Effector memory CD8-positive, alpha-beta T cell (primary cell): ENCODE measurements around the gene RBMS3.

Experiments used
- ATAC-seq: fragments of 150-1000 bp; cut with Tn5 transposase; replicated peaks from 2 replicates; pipeline ENCODE4 v1.10.0; 2021; ENCODE audit warnings: mild to moderate bottlenecking, moderate library complexity
- DNase-seq, 3 experiments: peaks; one replicate each; pipeline ENCODE4 v3.0.0; 2021
- H3K27ac Mint-ChIP-seq, 2 donors: one replicate each; pipeline ENCODE4 v1.8.0; 2022; ENCODE audit warnings: mild to moderate bottlenecking in 2 of 2, mixed read lengths in 2 of 2, moderate library complexity in 2 of 2
- H3K27me3 Mint-ChIP-seq, 2 donors: one replicate each; pipeline ENCODE4 v1.8.0; 2022; ENCODE audit warnings: mixed read lengths in 2 of 2
- H3K36me3 Mint-ChIP-seq: one replicate; pipeline ENCODE4 v1.8.0; 2022; ENCODE audit warnings: mild to moderate bottlenecking, moderate library complexity, mixed read lengths; ENCODE audit not compliant: insufficient read depth
- H3K4me1 Mint-ChIP-seq, 2 donors: one replicate each; pipeline ENCODE4 v1.8.0; 2022; ENCODE audit warnings: low read depth in 2 of 2, mixed read lengths in 2 of 2
- H3K4me3 Mint-ChIP-seq, 2 donors: one replicate each; pipeline ENCODE4 v1.8.0; 2022; ENCODE audit warnings: mild to moderate bottlenecking in 2 of 2, mixed read lengths in 2 of 2, moderate library complexity in 2 of 2
- H3K9me3 Mint-ChIP-seq, 2 donors: one replicate each; pipeline ENCODE4 v1.8.0; 2022; ENCODE audit warnings: mixed read lengths in 2 of 2

The RBMS3 gene

GRCh38 chr3:29973763-29974162 is 692.9 kb downstream of the RBMS3 start:
- ATAC-seq = no peak
- Mint-ChIP-seq H3K4me3 (no peak overlapping the region), H3K27ac (no peak overlapping the region)

GRCh38 chr3:29976871-29977270 is 696.0 kb downstream of the RBMS3 start:
- H3K4me3 Mint-ChIP-seq = no peak overlapping the region
- DNase-seq (no peak), ATAC-seq (no peak)
- no peaks in the 10 kb centered on the region for H3K4me1 Mint-ChIP-seq
- peaks cover 0 to 2% of the 10 kb centered on the region in 2 donors for H3K9me3 Mint-ChIP-seq
- H3K36me3 Mint-ChIP-seq = no peaks in the 10 kb centered on the region
- H3K27ac Mint-ChIP-seq = no peak overlapping the region
- no peaks in the 10 kb centered on the region for H3K27me3 Mint-ChIP-seq

More at GRCh38 chr3:29973763-29974162, 692.9 kb downstream of the RBMS3 start:
- Mint-ChIP-seq H3K36me3 (no peaks in the 10 kb centered on the region), H3K9me3 (peaks cover 0 to 3% of the 10 kb centered on the region in 2 donors), H3K27me3 (peaks cover 0 to under 1% of the 10 kb centered on the region in 2 donors), H3K4me1 (no peaks in the 10 kb centered on the region)
- DNase-seq = no peak

GRCh38 chr3:29977360-29977759 is 696.5 kb downstream of the RBMS3 start:
- H3K9me3 Mint-ChIP-seq = peaks cover 4 to 6% of the 10 kb centered on the region in 2 donors
- no peak overlapping the region for H3K4me3 Mint-ChIP-seq
- H3K4me1 Mint-ChIP-seq = no peaks in the 10 kb centered on the region
- H3K36me3 Mint-ChIP-seq = no peaks in the 10 kb centered on the region
- DNase-seq = no peak
- H3K27ac Mint-ChIP-seq = no peak overlapping the region
- no peak for ATAC-seq
- H3K27me3 Mint-ChIP-seq = peaks cover 0 to 4% of the 10 kb centered on the region in 2 donors

- ATAC-seq (no peak), DNase-seq (no peak)
- H3K4me3 Mint-ChIP-seq = no peak overlapping the region
- H3K27me3 Mint-ChIP-seq = peaks cover 0 to 7% of the 10 kb centered on the region in 2 donors
- no peak overlapping the region for H3K27ac Mint-ChIP-seq
- H3K36me3 Mint-ChIP-seq = no peaks in the 10 kb centered on the region
- H3K4me1 Mint-ChIP-seq = no peaks in the 10 kb centered on the region
- peaks cover 7 to 11% of the 10 kb centered on the region in 2 donors for H3K9me3 Mint-ChIP-seq
Measured at GRCh38 chr3:29978036-29978435, 697.2 kb downstream of the RBMS3 start.

GRCh38 chr3:29991198-29991597 is 710.3 kb downstream of the RBMS3 start:
- H3K27ac Mint-ChIP-seq = no peak overlapping the region
- no peak for ATAC-seq
- no peak overlapping the region for H3K4me3 Mint-ChIP-seq
- DNase-seq = no peak
- peaks cover 3% of the 10 kb centered on the region for H3K36me3 Mint-ChIP-seq
- H3K9me3 Mint-ChIP-seq = peaks cover 0 to 2% of the 10 kb centered on the region in 2 donors
- no peaks in the 10 kb centered on the region for H3K4me1 Mint-ChIP-seq
- H3K27me3 Mint-ChIP-seq = peaks cover 6 to 27% of the 10 kb centered on the region in 2 donors

GRCh38 chr3:30002797-30003196 is 721.9 kb downstream of the RBMS3 start:
- Mint-ChIP-seq H3K4me3 (no peak overlapping the region), H3K36me3 (no peaks in the 10 kb centered on the region), H3K27ac (no peak overlapping the region), H3K27me3 (peaks cover 0 to 6% of the 10 kb centered on the region in 2 donors), H3K9me3 (no peaks in the 10 kb centered on the region), H3K4me1 (no peaks in the 10 kb centered on the region)
- ATAC-seq (no peak), DNase-seq (no peak)

- Mint-ChIP-seq H3K27me3 (peaks cover 0 to 6% of the 10 kb centered on the region in 2 donors), H3K4me1 (no peaks in the 10 kb centered on the region), H3K9me3 (no peaks in the 10 kb centered on the region), H3K4me3 (no peak overlapping the region), H3K36me3 (no peaks in the 10 kb centered on the region), H3K27ac (no peak overlapping the region)
- ATAC-seq (no peak), DNase-seq (no peak)
Measured at GRCh38 chr3:30003741-30004140, 722.9 kb downstream of the RBMS3 start.

GRCh38 chr3:30004481-30004880 is 723.6 kb downstream of the RBMS3 start:
- Mint-ChIP-seq H3K27ac (no peak overlapping the region), H3K4me3 (no peak overlapping the region), H3K9me3 (no peaks in the 10 kb centered on the region), H3K27me3 (peaks cover 0 to 6% of the 10 kb centered on the region in 2 donors), H3K36me3 (no peaks in the 10 kb centered on the region), H3K4me1 (no peaks in the 10 kb centered on the region)
- ATAC-seq (no peak), DNase-seq (no peak)

- peaks cover under 1 to 11% of the 10 kb centered on the region in 2 donors for H3K27me3 Mint-ChIP-seq
- no peaks in the 10 kb centered on the region for H3K36me3 Mint-ChIP-seq
- no peaks in the 10 kb centered on the region for H3K9me3 Mint-ChIP-seq
- H3K4me1 Mint-ChIP-seq = no peaks in the 10 kb centered on the region
- no peak overlapping the region for H3K27ac Mint-ChIP-seq
- no peak for DNase-seq
- no peak for ATAC-seq
- H3K4me3 Mint-ChIP-seq = no peak overlapping the region
Measured at GRCh38 chr3:30006111-30006510, 725.2 kb downstream of the RBMS3 start.

GRCh38 chr3:30007668-30008067 is 726.8 kb downstream of the RBMS3 start:
- no peaks in the 10 kb centered on the region for H3K9me3 Mint-ChIP-seq
- ATAC-seq = no peak
- no peak for DNase-seq

GRCh38 chr3:30011237-30011803 is 730.4 kb downstream of the RBMS3 start:
- ATAC-seq (no peak), DNase-seq (no peak)
- no peak overlapping the region for H3K4me3 Mint-ChIP-seq
- H3K4me1 Mint-ChIP-seq = no peaks in the 10 kb centered on the region
- H3K27me3 Mint-ChIP-seq = peaks cover 6 to 18% of the 10 kb centered on the region in 2 donors
- H3K36me3 Mint-ChIP-seq = no peaks in the 10 kb centered on the region
- H3K9me3 Mint-ChIP-seq = no peaks in the 10 kb centered on the region
- no peak overlapping the region for H3K27ac Mint-ChIP-seq

More at GRCh38 chr3:30007668-30008067, 726.8 kb downstream of the RBMS3 start:
- no peaks in the 10 kb centered on the region for H3K36me3 Mint-ChIP-seq
- no peak overlapping the region for H3K27ac Mint-ChIP-seq
- peaks cover 6 to 18% of the 10 kb centered on the region in 2 donors for H3K27me3 Mint-ChIP-seq
- no peak overlapping the region for H3K4me3 Mint-ChIP-seq
- H3K4me1 Mint-ChIP-seq = no peaks in the 10 kb centered on the region

- no peak for ATAC-seq
- H3K27ac Mint-ChIP-seq = no peak overlapping the region
- DNase-seq = peak; percentile 15 to 17 (median 16)
- no peaks in the 10 kb centered on the region for H3K4me1 Mint-ChIP-seq
- no peaks in the 10 kb centered on the region for H3K9me3 Mint-ChIP-seq
- no peaks in the 10 kb centered on the region for H3K36me3 Mint-ChIP-seq
- peaks cover 12 to 28% of the 10 kb centered on the region in 2 donors for H3K27me3 Mint-ChIP-seq
- H3K4me3 Mint-ChIP-seq = no peak overlapping the region
Measured at GRCh38 chr3:30012941-30013543, 732.2 kb downstream of the RBMS3 start.

GRCh38 chr3:30017901-30018300 is 737.0 kb downstream of the RBMS3 start:
- Mint-ChIP-seq H3K4me3 (no peak overlapping the region), H3K27me3 (peaks cover 11 to 33% of the 10 kb centered on the region in 2 donors), H3K27ac (no peak overlapping the region), H3K4me1 (no peaks in the 10 kb centered on the region), H3K36me3 (no peaks in the 10 kb centered on the region), H3K9me3 (no peaks in the 10 kb centered on the region)
- DNase-seq (no peak), ATAC-seq (no peak)

GRCh38 chr3:30020380-30020779 is 739.5 kb downstream of the RBMS3 start:
- no peaks in the 10 kb centered on the region for H3K4me1 Mint-ChIP-seq
- H3K27me3 Mint-ChIP-seq = peaks cover 21 to 34% of the 10 kb centered on the region in 2 donors
- H3K9me3 Mint-ChIP-seq = no peaks in the 10 kb centered on the region
- H3K4me3 Mint-ChIP-seq = no peak overlapping the region
- H3K36me3 Mint-ChIP-seq = no peaks in the 10 kb centered on the region
- no peak for ATAC-seq
- no peak overlapping the region for H3K27ac Mint-ChIP-seq
- DNase-seq = no peak
